DOHH2 (cell line): ENCODE data around the gene CLRN3.

Experiments
- CTCF ChIP-seq: fragments of 200-600 bp; sonication (generic); IDR thresholded peaks from one replicate; pipeline ENCODE4 v1.5.1; 2014; ENCODE audit warnings: antibody characterized with exemption, mild to moderate bottlenecking, low read depth, low read length; ENCODE audit not compliant: poor library complexity, severe bottlenecking
- EZH2phosphoT487 ChIP-seq: fragments of 200-600 bp; sonication (generic); IDR thresholded peaks from 2 replicates; pipeline ENCODE4 v1.6.1; 2017; ENCODE audit warnings: borderline replicate concordance, mild to moderate bottlenecking, antibody characterized with exemption, low read length, moderate library complexity, mixed read lengths

GRCh38 chr10:127928021-127928806, 35.5 kb upstream of the CLRN3 start:
- no peak for TF ChIP-seq CTCF
- TF ChIP-seq EZH2phosphoT487, result no peak
